ENCODE measurements around the gene HMCN1.

DNA sequence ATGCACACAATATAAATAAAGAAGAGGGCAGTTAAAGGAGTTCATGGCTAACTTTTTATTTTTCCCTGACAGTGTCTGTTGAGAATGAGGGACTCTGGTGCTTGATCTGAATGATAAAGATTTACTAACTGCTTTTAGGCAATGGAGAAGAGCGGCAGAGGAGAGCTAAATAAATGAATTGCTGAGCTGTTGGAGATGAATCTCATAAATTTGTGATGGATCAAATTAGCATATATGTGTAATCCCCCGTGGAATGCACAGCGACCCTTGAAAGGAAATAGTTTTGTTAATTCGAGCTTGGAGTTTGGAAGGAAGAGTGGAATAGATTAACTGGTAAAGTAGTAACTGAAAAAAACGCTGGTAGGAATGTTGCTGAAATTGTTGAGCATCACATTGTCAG, 40.2 kb downstream of the HMCN1 start:
- TF ChIP-seq, protein P1, sequence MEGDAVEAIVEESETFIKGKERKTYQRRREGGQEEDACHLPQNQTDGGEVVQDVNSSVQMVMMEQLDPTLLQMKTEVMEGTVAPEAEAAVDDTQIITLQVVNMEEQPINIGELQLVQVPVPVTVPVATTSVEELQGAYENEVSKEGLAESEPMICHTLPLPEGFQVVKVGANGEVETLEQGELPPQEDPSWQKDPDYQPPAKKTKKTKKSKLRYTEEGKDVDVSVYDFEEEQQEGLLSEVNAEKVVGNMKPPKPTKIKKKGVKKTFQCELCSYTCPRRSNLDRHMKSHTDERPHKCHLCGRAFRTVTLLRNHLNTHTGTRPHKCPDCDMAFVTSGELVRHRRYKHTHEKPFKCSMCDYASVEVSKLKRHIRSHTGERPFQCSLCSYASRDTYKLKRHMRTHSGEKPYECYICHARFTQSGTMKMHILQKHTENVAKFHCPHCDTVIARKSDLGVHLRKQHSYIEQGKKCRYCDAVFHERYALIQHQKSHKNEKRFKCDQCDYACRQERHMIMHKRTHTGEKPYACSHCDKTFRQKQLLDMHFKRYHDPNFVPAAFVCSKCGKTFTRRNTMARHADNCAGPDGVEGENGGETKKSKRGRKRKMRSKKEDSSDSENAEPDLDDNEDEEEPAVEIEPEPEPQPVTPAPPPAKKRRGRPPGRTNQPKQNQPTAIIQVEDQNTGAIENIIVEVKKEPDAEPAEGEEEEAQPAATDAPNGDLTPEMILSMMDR (IDR thresholded peaks at IDR 0.05), result no peak
- TF ChIP-seq POLR2AphosphoS5 (IDR thresholded peaks at IDR 0.05) (no peak), POLR2A (IDR thresholded peaks at IDR 0.05) (no peak)

Measured in upper lobe of left lung (tissue), 4 donors.